Effector CD4-positive, alpha-beta T cell (primary cell): ENCODE data around the gene CSNK1A1.
"Not testable (repeated sequence)": the region's sequence is repeated elsewhere in the genome, so short reads cannot be mapped to it uniquely, and the experiment has no call there.

Source experiments
- DNase-seq: peaks from one replicate; pipeline ENCODE4 v3.0.0-alpha.2; 2020
- total RNA-seq: gene quantifications from one replicate; lab custom pipeline; 2026; lab: John Stamatoyannopoulos, UW

CSNK1A1 gene
- total RNA-seq: 192 reads per million, percentile 92 among the genes with 10 or more reads in this experiment

DNA sequence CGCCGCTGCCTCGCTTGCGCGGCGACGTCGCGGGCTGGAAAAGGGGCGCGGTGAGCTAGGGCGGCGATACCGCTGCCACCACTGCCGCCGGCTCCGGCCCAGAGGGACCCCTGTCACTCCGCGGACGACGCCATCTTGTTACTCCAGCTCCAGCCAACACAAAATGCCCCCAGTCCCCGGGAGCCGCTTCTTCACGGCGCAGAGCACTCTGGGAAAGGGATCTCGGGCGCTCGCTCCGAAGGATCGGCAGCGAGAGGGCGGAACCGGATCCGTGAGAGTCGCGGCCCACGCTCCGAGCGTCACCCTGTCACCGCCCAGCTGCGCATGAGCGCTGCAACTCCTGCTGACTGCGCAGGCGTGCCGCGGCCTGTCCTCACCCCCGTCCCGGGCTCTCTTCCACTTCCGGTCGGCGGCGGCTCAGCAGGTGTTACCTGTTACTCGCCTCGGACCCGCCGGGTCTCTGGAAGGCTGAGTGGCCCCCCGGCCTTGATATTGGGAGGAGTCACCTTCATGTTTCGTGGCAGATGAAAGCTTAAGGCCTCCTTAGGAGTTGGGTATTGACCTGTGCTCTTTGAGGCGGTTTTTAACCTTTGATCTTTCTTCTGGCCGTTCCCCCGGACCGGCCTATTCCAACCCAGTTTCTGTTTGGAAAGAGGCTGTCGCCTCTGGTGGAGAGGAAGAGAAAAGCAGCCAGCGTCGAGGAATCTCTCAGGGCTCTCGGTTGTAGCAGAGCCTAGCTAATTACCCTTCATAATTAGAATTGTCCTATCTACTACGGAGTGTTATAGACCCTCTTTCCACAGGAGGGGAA, at the start of gene CSNK1A1:
Gene CSNK1A1, minus strand, starts transcription at position 213 of the 811 bp plus-strand sequence. CDS start 475 bp downstream, outside the sequence.
- peak; percentile 97 for DNase-seq

DNA sequence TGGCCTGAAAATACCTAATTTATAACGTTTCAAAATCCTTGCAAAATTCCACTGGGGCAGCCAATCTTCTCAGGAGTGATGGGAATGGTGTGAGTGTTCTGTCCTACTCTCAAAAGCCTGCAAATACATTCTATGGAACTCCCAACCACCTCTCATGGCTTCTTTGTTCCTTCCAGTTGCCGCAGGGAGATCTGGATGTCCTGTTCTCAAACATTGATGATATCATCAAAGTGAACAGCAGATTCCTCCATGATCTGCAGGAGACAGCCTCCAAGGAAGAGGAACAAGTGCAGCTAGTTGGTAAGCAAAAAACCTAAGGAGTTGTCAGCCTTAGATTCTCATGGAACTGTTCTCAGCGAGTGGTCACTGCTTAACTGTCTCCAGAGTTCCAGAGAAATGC, 49.7 kb upstream of the CSNK1A1 start:
- DNase-seq: no peak

DNA sequence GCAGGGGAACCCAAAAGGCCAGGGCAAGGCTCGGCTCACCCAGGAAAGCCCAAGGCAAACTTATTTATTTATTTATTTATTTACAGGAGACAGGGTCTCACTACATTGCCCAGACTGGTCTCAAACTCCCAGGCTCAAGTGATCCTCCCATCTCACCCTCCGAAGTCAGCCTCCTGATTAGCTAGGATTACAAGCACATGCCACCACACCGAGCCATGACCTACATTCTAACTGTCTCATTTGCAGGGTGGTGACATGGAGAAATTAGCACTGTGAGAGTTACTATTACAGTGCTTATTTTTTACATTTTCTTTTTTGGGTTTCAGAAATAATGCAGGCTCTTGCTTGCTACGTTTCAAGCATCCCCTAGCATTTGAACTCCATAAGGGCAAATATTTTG, 48.1 kb upstream of the CSNK1A1 start:
- no peak for DNase-seq

DNA sequence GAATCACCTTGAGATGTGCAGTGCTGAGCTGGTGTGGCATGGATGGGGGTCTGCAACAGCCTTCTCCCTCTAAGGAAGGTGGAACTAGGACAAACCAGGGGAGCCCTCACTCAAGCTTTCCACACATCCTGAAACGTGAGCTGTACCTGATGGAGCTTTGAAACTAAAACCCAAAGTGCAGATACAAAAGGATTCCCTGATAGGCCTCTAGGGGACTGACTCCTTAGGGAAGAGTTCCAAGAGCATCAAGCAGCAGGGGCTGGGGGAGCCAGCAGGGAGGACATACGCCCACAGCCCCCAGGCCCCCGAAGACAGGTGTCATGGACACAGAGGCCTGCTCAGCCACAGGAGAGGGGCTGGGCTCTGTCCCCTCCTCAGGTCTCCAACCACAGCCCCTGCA, 47.7 kb upstream of the CSNK1A1 start:
- no peak for DNase-seq

DNA sequence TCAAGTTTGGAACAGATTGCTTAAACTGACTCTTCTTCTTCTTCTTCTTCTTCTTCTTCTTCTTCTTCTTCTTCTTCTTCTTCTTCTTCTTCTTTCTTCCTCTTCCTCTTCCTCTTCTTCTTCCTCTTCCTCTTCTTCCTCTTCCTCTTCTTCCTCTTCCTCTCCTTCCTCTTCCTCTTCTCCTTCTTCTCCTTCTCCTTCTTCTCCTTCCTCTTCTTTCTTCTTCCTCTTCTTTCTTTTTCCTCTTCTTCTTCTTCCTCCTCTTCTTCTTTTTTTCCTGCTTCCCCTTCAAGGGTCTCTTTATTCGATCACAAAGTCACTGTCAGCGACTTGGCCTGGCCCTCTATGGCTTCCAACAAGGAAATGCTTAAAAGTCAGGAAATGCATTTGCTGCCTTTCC, 47.0 kb upstream of the CSNK1A1 start:
- not testable (repeated sequence) for DNase-seq

DNA sequence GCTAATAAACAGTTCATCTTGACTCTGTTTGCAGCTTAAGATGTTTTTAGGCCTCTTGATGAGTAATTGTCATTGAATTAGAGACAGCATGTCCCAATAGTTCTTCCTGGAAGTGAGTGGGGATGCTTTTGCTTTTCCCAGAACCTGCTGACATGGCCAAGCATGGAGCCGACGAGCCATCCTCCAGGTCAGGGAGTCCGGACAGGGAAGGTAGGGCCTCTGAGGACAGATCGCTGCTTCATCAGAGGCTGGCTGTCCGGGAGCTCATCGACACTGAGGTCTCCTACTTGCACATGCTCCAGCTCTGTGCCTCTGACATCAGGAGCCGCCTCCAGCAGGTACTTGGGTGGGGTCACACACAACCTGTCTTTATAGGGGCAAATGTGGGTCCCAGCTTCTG, 46.4 kb upstream of the CSNK1A1 start:
- no peak for DNase-seq

DNA sequence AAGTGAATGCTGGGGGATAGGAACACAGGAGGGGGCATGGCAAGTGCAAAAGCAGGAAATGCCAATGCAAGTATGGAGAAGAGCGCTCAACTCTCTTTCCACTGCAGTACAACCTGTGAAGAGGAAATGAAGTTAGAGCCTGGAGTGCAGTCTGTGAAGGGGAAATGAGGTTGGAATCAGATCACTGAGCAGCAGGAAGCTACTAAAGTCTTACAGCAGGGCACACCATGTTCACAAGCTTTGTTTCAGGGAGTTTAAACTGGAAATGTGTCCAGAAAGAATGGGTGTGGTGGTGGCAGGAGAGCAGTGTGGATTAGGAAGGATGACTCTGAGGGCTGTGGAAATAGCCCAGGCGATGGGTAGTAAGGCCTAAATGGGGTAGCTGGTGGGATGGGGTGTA, 45.5 kb upstream of the CSNK1A1 start:
- DNase-seq: no peak

DNA sequence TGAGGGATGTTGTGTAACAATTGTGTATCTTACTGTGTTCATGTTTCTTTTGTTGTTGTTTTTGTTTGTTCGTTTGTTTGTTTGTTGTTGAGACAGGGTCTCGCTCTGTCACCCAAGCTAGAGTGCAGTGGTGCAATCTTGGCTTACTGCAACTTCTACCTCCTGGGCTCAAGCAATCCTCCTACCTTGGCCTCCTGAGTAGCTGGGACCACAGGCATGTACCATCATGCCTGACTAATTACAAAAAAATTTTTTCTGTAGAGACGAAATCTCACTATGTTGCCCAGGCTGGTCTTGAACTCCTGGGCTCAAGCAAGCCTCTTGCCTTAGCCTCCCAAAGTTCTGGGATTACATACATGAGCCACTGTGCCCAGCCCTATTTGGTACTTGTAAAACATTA, 43.9 kb upstream of the CSNK1A1 start:
- DNase-seq: not testable (repeated sequence)

DNA sequence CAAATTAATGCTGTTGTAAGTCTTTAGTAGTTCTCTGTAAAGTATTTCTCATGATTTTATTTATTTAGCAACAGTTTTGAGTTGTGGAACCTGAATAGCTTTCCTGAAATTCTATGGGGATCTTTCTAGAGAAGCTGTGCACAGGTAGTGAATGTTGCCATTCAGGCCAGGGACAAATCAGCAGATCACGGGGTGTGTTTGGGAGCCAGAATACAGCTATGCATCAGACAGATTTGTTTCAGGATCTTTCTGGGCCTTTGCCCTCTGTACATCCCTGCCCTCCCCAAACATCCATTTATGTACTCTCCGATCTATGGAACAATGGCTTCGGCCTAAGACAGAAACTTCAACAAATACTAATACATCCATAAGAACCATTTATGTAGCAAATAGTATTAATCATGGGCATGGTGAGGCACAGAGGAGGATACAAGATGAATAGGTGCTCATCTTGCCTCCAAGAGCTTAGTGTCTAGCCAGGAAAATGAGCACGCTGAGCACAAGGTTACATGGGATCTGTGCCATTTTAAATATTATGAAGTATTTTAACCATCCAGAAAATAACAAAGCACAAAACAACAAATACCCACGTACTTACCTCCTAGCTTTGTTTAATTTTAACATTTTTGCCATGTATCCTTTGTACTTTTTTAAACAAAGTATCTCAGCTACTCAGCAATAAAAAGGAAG, 43.1 kb upstream of the CSNK1A1 start:
- DNase-seq: no peak

DNA sequence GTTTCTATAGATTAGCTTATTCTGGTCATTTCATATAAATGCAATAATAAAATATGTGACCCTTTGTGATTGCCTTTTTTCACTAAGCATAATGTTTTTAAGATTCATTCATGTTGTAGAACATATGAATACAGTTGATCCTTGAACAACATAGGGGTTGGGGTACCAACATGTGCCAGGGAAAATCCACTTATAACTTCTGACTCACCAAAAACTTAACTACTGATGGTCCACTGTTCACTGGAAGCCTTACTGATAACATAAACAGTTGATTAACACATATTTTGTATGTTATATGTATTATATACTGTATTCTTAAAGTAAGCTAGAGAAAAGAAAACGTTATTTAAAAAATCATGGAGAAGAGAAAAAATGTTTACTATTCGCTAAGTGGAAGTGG, 42.1 kb upstream of the CSNK1A1 start:
- DNase-seq: no peak

DNA sequence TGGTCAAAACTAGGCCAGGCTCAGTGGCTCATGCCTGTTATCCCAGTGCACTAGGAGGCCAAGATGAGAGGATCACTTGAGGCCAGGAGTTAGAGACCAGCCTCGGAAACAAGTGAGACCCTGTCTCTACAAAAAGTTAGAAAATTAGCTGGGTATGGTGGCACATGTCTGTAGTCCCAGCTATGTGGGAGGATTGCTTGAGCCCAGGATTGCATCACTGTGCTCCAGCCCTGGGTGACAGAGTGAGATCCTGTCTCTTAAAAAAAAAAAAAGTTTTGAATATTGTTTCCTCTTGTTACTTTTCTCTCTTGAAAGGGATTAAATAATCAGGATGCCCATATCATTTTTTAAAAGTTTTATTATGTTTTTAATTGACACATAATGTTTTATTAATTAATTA, 37.7 kb upstream of the CSNK1A1 start:
- DNase-seq: no peak

DNA sequence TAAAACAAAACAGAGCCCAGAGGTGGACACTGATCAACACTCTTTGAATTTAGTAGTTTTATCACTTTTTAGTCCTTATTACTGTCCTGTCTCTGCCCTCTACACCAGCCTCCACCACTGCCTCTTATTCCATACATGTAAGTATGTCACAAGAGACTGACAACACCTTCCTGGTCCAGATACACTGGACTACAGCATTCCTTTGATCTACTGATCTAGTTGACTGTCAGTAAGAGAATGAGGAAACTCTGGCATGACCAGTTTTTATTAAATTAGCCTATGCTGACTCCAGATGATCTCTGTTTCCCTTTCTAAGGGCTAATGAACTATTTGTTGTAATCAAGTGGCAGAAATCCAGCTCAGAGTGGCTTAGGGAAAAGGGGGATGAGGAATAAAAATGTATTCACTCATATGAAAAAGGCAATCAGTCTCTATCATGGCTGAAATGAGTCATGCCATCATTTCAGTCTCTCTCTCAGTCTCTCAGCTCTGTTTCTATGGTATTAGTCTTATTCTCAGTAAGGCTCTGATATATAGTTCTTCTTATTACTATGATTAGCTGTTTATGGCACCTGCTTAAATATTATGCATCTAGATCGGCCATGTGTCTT, 35.6 kb upstream of the CSNK1A1 start:
- DNase-seq: no peak

DNA sequence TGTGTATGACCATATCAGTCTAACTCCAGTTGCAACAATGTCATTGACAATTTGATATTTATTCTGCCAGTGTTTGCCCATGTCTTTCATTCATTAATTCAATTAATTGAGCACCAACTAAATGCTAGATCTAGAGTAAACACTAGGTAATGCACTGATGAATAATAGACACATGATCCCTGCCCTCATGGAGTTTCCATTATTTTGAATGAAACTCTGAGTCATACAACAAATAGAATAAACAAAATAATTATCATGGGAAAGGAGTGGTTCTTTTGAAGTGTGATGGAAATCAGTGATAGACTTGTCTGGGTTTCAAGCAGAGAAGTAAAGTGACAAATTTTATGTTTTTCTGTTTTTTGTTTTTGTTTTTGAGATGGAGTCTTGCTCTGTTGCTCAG, 34.7 kb upstream of the CSNK1A1 start:
- DNase-seq: no peak

DNA sequence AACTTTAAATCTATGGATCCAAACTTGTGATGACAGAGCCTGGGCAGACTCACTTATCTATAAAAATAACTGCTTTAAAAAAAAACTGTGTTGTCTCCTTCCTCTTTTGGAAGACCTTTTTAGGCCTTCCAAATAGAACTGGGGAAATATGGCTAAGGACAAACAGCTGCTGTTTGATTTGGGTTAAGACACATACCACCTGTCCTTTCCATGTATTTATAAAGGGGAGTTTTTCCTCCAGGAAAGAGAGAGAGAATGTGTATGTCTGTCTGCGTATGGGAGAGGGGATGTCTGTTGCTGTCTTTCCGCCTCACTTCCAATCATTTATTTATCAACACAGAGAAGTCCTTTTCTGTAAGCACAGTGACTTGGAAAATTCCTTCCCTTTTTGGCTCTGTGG, 32.9 kb upstream of the CSNK1A1 start:
- no peak for DNase-seq

DNA sequence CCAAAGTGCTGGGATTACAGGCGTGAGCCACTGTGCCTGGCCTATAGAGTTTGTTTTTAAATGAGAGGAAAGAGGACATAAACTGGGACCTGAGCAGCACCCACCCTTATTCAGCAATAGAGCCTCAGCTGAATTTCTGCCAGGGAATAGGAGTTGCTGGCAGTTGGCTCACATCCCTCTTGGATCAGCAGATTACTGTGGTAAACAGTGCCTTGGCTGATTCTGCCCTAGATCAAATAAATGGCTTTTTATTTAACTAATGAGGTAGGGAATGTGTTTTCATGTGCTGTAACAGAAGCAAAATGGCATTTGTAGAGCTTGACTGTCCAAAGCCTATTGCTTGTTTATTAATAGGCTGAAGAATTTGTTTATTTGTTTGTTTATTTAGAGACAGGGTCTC, 32.2 kb upstream of the CSNK1A1 start:
- DNase-seq: no peak

DNA sequence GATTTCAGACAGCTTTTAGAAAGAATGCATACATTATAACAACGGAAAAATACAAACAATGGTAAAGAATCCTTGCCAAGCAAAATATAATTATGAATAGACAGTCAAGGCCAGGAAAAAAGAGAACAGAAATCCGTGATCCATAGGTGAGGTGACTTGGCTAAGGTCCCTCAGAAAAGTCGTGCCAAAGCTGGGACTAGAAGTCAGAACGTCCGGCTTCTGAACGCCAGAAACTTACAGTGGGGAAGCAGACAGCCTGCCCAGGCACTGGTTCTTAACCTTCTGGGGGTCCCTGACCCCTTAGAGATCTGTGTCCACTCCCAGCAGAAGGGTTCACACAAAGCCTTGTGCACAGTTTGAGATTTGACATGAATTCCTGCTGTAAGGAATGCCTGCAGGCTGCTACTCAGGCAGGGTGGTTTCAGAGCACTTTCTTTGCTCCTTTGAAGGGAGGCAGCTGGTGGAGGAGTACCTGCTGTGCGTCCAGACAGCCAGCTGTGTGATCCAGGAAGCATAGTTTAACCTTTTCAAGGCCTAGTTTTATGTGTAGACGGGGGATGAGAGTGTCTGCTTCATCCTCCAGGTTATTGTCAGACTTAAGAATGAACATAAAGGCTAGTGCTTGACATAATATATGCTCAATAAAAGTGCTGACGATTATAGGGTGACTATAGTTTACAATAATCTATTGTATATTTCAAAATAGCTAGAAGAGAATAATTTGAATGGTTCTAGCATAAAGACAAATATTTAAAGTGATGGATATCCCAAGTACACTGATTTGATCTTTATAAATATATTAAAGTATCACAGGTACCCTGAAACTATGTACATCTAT, 30.9 kb upstream of the CSNK1A1 start:
- DNase-seq: no peak

DNA sequence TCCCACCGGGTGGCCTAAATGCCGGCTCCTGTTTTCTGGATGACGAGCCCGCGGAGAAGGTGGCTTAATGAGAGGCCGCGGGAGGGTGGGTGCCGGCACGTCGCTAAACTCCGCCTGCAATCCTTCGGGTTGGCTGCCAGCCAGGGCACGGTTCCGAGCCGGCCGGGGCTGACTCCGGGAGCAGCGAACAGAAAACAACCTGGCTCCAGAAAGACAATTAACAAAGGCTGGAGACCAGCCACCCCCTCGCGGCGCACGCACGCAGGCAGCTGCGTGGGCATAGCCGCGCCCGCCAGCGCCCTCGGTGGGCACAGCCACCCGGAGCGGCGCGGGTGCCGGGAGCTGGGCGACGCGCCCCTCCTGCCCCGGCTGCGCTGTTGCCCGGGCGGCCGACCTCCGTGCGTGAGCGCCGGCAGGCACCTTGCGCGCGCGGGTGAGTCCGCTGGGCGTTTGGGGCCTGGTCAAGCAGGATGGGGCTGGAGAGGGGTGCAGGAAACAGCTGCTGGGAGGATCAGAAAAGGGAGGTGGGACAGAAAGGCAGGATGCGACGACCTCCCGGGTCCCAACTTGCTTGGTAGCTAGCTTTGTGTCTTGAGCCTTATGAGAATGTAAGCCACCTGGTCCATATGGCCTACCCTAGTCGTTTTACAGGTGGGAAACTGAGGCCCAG, 30.1 kb upstream of the CSNK1A1 start, which contains the start of gene ARHGEF37:
Gene ARHGEF37, plus strand, starts transcription at position 307 of the 670 bp plus-strand sequence. CDS start 16,272 bp downstream, outside the sequence.
- DNase-seq: no peak

DNA sequence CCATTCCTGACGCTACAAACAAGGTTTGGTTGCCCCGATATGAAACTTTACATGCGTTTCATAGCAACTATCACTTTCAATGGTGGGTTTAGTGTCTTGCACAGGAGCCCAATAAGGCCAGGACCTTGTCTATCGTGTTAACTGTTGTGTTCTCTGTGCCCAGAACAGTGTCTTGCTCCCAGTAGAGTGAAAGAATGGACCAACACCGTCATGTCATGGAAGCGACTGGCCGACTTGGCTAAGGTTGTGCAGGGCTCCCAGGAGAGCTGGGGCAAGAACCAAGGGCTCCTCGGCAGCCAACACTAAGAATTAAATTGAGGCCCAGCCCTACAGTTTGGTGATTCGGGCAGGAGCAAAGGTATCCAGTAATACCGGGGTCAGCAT, 29.6 kb upstream of the CSNK1A1 start:
- DNase-seq: no peak

DNA sequence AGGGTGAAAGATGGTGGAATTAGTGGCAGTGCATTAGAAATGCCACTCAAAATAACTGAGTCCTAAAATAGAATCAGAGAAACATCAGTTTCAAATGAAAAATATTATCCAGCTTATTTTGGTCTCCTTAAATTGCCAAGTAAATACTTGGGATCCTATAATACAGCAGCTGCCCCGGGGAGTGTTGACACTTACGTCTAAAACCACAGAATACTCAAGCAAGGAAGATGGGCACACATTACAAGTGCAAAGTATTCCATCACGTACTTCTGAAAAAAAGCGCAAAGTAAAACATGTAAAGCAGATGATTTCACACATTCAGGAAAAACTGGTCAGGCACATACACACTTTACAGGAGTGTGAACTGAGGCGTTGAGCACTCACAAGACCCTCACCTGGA, 27.7 kb upstream of the CSNK1A1 start:
- no peak for DNase-seq

DNA sequence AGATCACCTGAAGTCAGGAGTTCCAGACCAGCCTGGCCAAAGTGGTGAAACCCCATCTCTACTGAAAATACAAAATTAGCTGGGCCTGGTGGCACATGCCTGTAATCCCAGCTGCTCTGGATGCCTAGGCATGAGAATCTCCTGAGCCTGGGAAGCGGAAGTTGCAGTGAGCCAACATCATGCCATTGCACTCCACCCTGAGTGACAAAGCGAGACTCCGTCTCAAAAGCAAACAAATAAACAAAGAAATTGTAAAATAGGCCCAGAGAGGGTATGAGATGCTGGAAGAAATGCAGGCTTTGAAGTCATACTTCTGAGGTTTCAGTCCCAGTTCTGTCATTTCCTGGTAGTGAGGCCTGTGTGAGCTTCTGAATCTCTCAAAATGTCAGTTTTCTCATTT, 24.8 kb upstream of the CSNK1A1 start:
- DNase-seq: no peak

DNA sequence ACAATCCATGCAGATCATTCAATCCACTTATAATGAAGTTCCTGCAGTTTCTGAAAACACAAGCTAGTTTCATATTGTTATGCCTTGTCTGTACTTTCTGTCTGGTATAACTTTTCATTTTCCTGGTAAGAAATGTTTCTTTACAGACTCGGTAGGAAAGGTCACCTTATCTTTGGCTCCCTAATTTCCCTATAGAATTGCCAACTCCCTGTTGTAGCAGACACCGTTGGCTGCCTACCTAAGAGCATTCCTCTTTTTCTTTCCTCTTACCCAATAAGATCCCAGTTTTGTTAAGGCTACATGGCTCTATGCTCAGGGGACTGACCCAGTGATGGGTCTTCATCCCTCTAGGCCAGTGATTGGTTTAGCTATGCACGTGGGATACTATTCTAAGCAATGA, 23.9 kb upstream of the CSNK1A1 start:
- DNase-seq: no peak

DNA sequence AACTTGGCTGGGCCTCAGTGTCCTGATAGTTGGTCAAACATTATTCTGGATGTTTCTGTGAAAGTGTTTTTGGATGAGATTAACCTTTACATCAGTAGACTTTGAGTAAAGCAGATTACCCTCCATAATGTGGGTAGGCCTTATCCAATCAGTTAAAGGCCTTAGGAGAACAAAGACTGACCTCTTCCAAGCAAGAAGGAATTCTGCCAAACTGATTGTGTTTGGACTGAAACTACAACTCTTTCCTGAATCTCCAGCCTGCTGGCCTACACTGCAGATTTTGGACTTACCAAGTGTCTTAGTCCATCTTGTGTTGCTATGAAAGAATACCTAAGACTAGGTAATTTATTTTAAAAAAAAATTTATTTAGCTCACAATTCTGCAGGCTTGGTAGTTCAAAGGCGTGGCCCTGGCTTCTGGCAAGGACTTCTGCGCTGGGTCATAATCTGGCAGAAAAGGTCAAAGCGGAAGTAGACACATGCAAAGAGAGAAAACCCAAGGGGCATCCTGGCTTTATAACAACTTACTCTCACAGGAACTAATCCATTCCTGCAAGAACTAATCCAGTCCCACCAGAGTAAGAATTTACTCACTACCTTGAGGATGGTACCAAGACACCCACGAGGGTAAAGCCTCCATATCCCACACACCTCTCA, 21.5 kb upstream of the CSNK1A1 start:
- no peak for DNase-seq
